Left ventricle myocardium superior (tissue), 1 donor: ENCODE measurements around the gene SIGLEC9. TPM values are rescaled to one million over a fixed set of nuclear protein-coding genes. Genes with fewer than 3 reads are reported as not detected.
"Not testable (repeated sequence)": the region's sequence is repeated elsewhere in the genome, so short reads cannot be mapped to it uniquely, and the experiment has no call there.

ENCODE experiments used
- ATAC-seq: fragments of 200-7000 bp; cut with Tn5 transposase; one replicate; pipeline ENCODE4 v1.9.1; 2020; ENCODE audit warnings: mild to moderate bottlenecking, moderate library complexity
- DNase-seq: peaks from one replicate; pipeline ENCODE4 v3.0.0-alpha.2; 2020
- intact Hi-C: fragments of 100-400 bp; cut with micrococcal nuclease; formaldehyde crosslinking; loops from one replicate; pipeline ENCODE4 v1.11.0; 2022
- total RNA-seq: library from RNA; stranded (reverse); fragmentation: NEBNext Ultra II Directional; extraction: Animal tissue kit (Norgen Biotek cat#: 25700); gene quantifications from one replicate; pipeline ENCODE4 v1.2.1, GENCODE V29; 2021
- donor health status: DM: no; HTN: yes; CAD: no; lungs with severe emphysema.

The SIGLEC9 gene
- total RNA-seq, 1 donor from 2014 or later, result 1.4 TPM

- intact Hi-C loops, result no loop called here
- no peak for DNase-seq
- no peak for ATAC-seq
Observed at GRCh38 chr19:51164215-51164614, 39.5 kb downstream of the SIGLEC9 start.

GRCh38 chr19:51166846-51167490, 42.3 kb downstream of the SIGLEC9 start:
- DNase-seq (no peak), ATAC-seq (peak; percentile 60)
- intact Hi-C loops, result no loop called here

GRCh38 chr19:51168564-51169282, 44.0 kb downstream of the SIGLEC9 start:
- DNase-seq (no peak), ATAC-seq (no peak)
- intact Hi-C loops, result no loop called here

GRCh38 chr19:51169283-51169918, 44.7 kb downstream of the SIGLEC9 start:
- intact Hi-C loops, result not testable (repeated sequence)
- ATAC-seq (peak; percentile 34), DNase-seq (peak; percentile 85)

GRCh38 chr19:51172223-51172622, 47.5 kb downstream of the SIGLEC9 start:
- ATAC-seq, result no peak
- no peak for DNase-seq
- intact Hi-C loops, result no loop called here

GRCh38 chr19:51173681-51174080, 49.0 kb downstream of the SIGLEC9 start:
- DNase-seq, result no peak
- intact Hi-C loops, result no loop called here
- no peak for ATAC-seq

GRCh38 chr19:51179256-51179655, 54.5 kb downstream of the SIGLEC9 start:
- ATAC-seq (peak; percentile 61), DNase-seq (no peak)
- intact Hi-C loops, result no loop called here

Other genes with a start within 250 kb of the SIGLEC9 start
- gene KLK4, start 213.5 kb upstream of the SIGLEC9 start, total RNA-seq, result not detected
- gene KLK5, start 171.9 kb upstream of the SIGLEC9 start, total RNA-seq, result not detected
- not detected for gene KLK6, start 155.3 kb upstream of the SIGLEC9 start, total RNA-seq
- not detected for gene KLK7, start 141.0 kb upstream of the SIGLEC9 start, total RNA-seq
- gene KLK8, start 123.3 kb upstream of the SIGLEC9 start, total RNA-seq, result not detected
- 0.50 TPM for gene KLK10, start 105.2 kb upstream of the SIGLEC9 start, total RNA-seq
- 0.62 TPM for gene KLK11, start 98.3 kb upstream of the SIGLEC9 start, total RNA-seq
- not detected for gene KLK12, start 89.9 kb upstream of the SIGLEC9 start, total RNA-seq
- not detected for gene KLK13, start 59.8 kb upstream of the SIGLEC9 start, total RNA-seq
- gene KLK14, start 42.0 kb upstream of the SIGLEC9 start, total RNA-seq, result 0.89 TPM
- gene CTU1, start 16.5 kb upstream of the SIGLEC9 start, total RNA-seq, result 3.6 TPM
- gene SIGLEC7, start 17.4 kb downstream of the SIGLEC9 start, total RNA-seq, result 0.50 TPM
- 4.4 TPM for gene CD33, start 100.2 kb downstream of the SIGLEC9 start, total RNA-seq
- not detected for gene SIGLECL1, start 126.2 kb downstream of the SIGLEC9 start, total RNA-seq
- gene IGLON5, start 186.7 kb downstream of the SIGLEC9 start, total RNA-seq, result not detected
- gene VSIG10L, start 217.2 kb downstream of the SIGLEC9 start, total RNA-seq, result 0.77 TPM
- 448 TPM for gene ETFB, start 241.5 kb downstream of the SIGLEC9 start, total RNA-seq
- gene CLDND2, start 244.1 kb downstream of the SIGLEC9 start, total RNA-seq, result not detected
- gene NKG7, start 247.7 kb downstream of the SIGLEC9 start, total RNA-seq, result 0.99 TPM